Stomach (tissue), 9 donors: ENCODE data around the gene RSRC2. TPM values are rescaled to one million over a fixed set of nuclear protein-coding genes. Genes with fewer than 3 reads are reported as not detected.

ENCODE experiments used
- DNase-seq, 2 donors: peaks; one replicate each; pipeline versions ENCODE4 v3.0.0 to v3.0.0-alpha.2; 2013 to 2019
- H3K27ac ChIP-seq, 5 donors: fragments of 200-600 bp in 4 of 5; sonication (generic) in 4 of 5; one replicate each; pipeline ENCODE4 v1.5.1; 2013 to 2019; ENCODE audit warnings: mild to moderate bottlenecking in 1 of 5, moderate library complexity in 1 of 5
- H3K27me3 ChIP-seq, 3 donors: fragments of 200-600 bp; sonication (generic); one replicate each; pipeline ENCODE4 v1.5.1; 2017 to 2019; ENCODE audit warnings: mixed run types in 1 of 3
- H3K36me3 ChIP-seq, 4 donors: fragments of 200-600 bp; sonication (generic); 1 replicate in 3 of 4; 2 replicates in 1 of 4; pipeline ENCODE4 v1.5.1; 2016 to 2019
- H3K4me1 ChIP-seq, 4 donors: fragments of 200-600 bp; sonication (generic); one replicate each; pipeline ENCODE4 v1.5.1; 2016 to 2019
- H3K4me3 ChIP-seq, 4 donors: fragments of 200-600 bp; sonication (generic) in 3 of 4; one replicate each; pipeline ENCODE4 v1.5.1; 2016 to 2019; ENCODE audit warnings: mild to moderate bottlenecking in 1 of 4
- H3K9me3 ChIP-seq, 4 donors: fragments of 200-600 bp; sonication (generic); one replicate each; pipeline ENCODE4 v1.5.1; 2016 to 2019
- EP300 ChIP-seq: sonication (generic); formaldehyde crosslinking; IDR thresholded peaks from one replicate; pipeline ENCODE4 v1.6.1; 2017; ENCODE audit warnings: antibody characterized with exemption
- POLR2A ChIP-seq, 4 donors: fragments of 450-650 bp; IDR thresholded peaks; one replicate each; pipeline ENCODE4 v1.6.1; 2016; ENCODE audit warnings: antibody characterized with exemption in 4 of 4, control low read depth in 2 of 4, mild to moderate bottlenecking in 1 of 4, moderate library complexity in 1 of 4
- POLR2AphosphoS5 ChIP-seq, 3 donors: sonication (generic); formaldehyde crosslinking; IDR thresholded peaks; one replicate each; pipeline ENCODE4 v1.6.1; 2016; ENCODE audit warnings: antibody characterized with exemption in 3 of 3
- WGBS, 5 donors: extraction: QIAGEN DNeasy Blood & Tissue Kit in 3 of 5; methylation state at CpG; one replicate each; pipeline versions ENCODE4 v1.1.5 to v1.1.7; 2013 to 2018; 5-methylcytosine and 5-hydroxymethylcytosine counted together
- intact Hi-C: fragments of 100-400 bp; cut with DNase I; formaldehyde crosslinking; loops from one replicate; pipeline ENCODE4 v1.15.1; 2023; ENCODE audit warnings: low total_unique reads
- polyA plus RNA-seq, 3 donors: library from polyadenylated mRNA; stranded (reverse); fragments of 200-250 nt; gene quantifications; one replicate each; pipeline ENCODE4 v1.2.3, GENCODE V29; 2013
- total RNA-seq, 5 donors: library from RNA; depleted of rRNA; stranded (reverse); fragments of >200 nt; gene quantifications; one replicate each; pipeline versions ENCODE4 v1.1.0 to v1.2.3, GENCODE V29; 2014 to 2016
- TF ChIP-seq, protein P1 (sequence below), 7 experiments: fragments of 450-650 bp in 4 of 7; fragments of 200-600 bp in 3 of 7; sonication (generic) in 3 of 7; IDR thresholded peaks; one replicate each; pipeline ENCODE4 v1.5.1; 2016 to 2019; ENCODE audit warnings: antibody characterized with exemption in 7 of 7, control low read depth in 2 of 7, mild to moderate bottlenecking in 1 of 7
- donor health status: healthy with polysubstance abuse.
- donor health status: Bipolar disorder and iron deficiency.
- donor health status: healthy.

The RSRC2 gene
- total and polyA plus RNA-seq, 8 donors = 28.0 to 234 (median 55.2) TPM

DNA sequence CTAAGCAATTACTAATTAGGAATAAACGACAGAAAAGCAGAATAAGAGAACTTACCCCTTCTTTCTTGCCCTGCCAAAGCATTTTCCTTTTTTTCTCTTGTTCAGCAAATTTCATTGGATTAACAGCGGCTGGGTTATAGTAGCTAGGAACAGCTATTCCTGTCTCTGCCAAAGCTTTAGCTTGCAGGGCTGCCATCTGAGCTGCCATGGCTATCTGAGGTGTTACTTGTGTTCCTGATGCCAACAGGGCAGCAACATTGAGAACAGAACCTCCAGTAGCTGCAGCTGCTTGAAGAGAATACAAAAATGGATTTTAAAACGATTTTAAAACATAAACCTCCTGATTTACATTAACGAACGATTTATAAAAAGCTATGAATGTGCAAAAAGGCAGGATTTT, 18.6 kb downstream of the RSRC2 start:
- Histone ChIP-seq H3K27ac (no peak overlapping the region), H3K4me1 (no peaks in the 10 kb centered on the region), H3K4me3 (no peak overlapping the region), H3K36me3 (peaks cover 84 to 100% (median 100%) of the 10 kb centered on the region in 4 donors), H3K9me3 (no peaks in the 10 kb centered on the region), H3K27me3 (no peaks in the 10 kb centered on the region)
- 91 to 95% (median 94%) methylated on average over 5 of the region's 5 CpGs for WGBS, 5 donors
- TF ChIP-seq EP300 = no peak
- intact Hi-C loops = no loop called here
- DNase-seq = no peak

DNA sequence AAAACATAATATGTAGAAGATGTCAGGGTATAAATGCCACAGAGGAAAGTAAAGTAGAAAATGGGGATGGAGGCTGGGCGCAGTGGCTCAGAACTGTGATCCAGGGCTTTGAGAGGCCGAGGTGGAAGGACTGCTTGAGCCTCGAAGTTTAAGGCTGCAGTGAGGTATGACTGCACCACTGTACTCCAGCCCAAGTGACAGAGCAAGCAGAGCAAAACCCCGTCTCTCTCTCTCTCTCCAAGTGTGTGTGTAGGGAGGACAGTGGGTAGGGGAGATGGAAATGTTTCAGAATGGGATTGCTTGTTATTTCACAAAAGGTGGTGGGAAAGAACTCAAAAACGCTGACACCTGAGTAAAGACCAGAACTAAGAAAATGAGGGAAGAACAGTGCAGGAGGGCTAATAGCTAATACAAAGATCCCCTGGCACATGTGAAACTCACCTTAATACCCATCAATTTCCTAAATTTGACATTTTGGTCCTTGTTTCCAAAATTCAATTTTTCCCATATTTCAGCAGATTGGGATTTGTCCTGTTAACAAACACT, 20.3 kb downstream of the RSRC2 start:
- 73 to 96% (median 93%) methylated on average over 5 of the region's 5 CpGs for WGBS, 5 donors
- Histone ChIP-seq H3K27me3 (no peaks in the 10 kb centered on the region), H3K9me3 (no peaks in the 10 kb centered on the region), H3K4me1 (peaks cover under 1 to 4% (median 2%) of the 10 kb centered on the region in 4 donors), H3K4me3 (no peak overlapping the region), H3K36me3 (peaks cover 69 to 94% (median 89%) of the 10 kb centered on the region in 4 donors), H3K27ac (no peak overlapping the region)
- intact Hi-C loops = no loop called here
- DNase-seq = no peak
- TF ChIP-seq, protein P1, sequence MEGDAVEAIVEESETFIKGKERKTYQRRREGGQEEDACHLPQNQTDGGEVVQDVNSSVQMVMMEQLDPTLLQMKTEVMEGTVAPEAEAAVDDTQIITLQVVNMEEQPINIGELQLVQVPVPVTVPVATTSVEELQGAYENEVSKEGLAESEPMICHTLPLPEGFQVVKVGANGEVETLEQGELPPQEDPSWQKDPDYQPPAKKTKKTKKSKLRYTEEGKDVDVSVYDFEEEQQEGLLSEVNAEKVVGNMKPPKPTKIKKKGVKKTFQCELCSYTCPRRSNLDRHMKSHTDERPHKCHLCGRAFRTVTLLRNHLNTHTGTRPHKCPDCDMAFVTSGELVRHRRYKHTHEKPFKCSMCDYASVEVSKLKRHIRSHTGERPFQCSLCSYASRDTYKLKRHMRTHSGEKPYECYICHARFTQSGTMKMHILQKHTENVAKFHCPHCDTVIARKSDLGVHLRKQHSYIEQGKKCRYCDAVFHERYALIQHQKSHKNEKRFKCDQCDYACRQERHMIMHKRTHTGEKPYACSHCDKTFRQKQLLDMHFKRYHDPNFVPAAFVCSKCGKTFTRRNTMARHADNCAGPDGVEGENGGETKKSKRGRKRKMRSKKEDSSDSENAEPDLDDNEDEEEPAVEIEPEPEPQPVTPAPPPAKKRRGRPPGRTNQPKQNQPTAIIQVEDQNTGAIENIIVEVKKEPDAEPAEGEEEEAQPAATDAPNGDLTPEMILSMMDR (IDR thresholded peaks at IDR 0.05) = no peak
- no peak for TF ChIP-seq EP300
- no peak for TF ChIP-seq POLR2A (IDR thresholded peaks at IDR 0.05)
- TF ChIP-seq POLR2AphosphoS5 (IDR thresholded peaks at IDR 0.05) = no peak

DNA sequence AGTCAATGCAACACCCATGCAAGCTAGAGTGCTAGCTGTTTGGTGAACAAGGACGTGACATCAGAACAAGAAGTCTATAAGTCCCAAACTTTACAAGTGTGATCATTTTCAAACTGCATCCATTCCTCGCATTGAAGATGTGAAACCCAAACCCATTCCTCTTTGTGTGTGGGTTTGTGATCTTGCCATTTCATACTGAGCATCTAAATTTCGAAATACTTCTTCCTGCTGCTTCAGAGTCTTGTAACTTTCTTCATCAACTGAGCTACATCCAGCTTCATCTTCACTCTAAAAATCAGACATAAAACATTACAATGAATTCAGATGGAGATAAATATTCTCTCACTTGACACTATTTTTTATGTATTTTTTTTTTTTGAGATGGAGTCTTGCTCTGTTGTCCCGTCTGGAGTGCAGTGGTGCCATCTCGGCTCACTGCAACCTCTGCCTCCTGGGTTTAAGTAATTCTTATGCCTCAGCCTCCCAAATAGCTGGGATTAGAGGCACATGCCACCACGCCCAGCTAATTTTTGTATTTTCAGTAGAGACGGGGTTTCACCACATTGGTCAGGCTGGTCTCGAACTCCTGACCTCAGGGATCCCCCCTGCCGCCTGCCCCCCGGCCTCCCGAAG, 21.2 kb downstream of the RSRC2 start:
- TF ChIP-seq POLR2A (IDR thresholded peaks at IDR 0.05) (no peak), EP300 (no peak), POLR2AphosphoS5 (IDR thresholded peaks at IDR 0.05) (no peak)
- TF ChIP-seq, protein P1 (IDR thresholded peaks at IDR 0.05) = no peak
- no peak for DNase-seq
- WGBS, 5 donors = 82 to 96% (median 89%) methylated on average over 11 of the region's 11 CpGs
- Histone ChIP-seq H3K36me3 (peaks cover 62 to 85% (median 79%) of the 10 kb centered on the region in 4 donors), H3K4me3 (no peak overlapping the region), H3K9me3 (no peaks in the 10 kb centered on the region), H3K27me3 (no peaks in the 10 kb centered on the region), H3K27ac (no peak overlapping the region), H3K4me1 (peaks cover 5 to 10% (median 8%) of the 10 kb centered on the region in 4 donors)
- intact Hi-C loops = no loop called here

DNA sequence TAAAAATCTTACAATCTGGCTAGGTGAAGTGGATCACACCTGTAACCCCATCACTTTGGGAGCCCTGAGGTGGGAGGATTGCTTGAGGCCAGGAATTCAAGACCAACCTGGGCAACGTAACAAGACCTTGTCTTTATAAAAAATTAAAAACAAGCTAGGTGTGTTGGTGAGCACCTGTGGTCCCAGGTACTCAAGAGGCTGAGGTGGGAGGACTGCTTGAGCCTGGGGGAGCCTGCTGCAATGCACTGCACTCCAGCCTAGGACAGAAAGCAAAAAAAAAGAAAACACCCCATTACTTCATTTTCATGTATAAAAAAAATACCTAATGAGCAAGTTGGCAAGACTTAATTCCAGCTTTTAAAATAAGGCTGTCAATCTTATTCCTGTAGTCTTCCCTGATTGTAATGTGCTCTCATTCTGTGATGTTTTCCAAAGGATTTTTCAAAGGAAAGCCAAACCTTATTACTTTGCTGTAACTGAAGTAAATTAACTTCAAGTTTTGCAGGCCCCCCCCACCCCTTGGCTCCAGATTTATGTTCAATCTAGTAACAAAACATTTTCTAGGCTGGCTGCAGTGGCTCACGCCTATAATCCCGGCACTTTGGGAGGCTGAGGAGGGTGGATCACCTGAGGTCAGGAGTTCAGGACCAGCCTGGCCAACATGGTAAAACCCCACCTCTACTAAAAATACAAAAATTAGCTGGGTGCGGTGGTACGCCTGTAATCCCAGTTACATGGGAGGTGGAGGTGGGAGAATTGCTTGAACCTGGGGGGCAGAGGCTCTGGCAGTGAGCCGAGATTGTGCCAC, 22.7 kb downstream of the RSRC2 start:
- no peak for DNase-seq
- no peak for TF ChIP-seq EP300
- TF ChIP-seq, protein P1 (IDR thresholded peaks at IDR 0.05) = no peak
- TF ChIP-seq POLR2A (IDR thresholded peaks at IDR 0.05) = no peak
- no peak for TF ChIP-seq POLR2AphosphoS5 (IDR thresholded peaks at IDR 0.05)
- H3K36me3 ChIP-seq = peaks cover 46 to 70% (median 64%) of the 10 kb centered on the region in 4 donors
- H3K4me1 ChIP-seq = peaks cover 12 to 17% (median 15%) of the 10 kb centered on the region in 4 donors
- intact Hi-C loops = no loop called here
- no peak overlapping the region for H3K27ac ChIP-seq
- 71 to 79% (median 76%) methylated on average over 6 of the region's 6 CpGs for WGBS, 5 donors
- H3K4me3 ChIP-seq = no peak overlapping the region
- H3K9me3 ChIP-seq = no peaks in the 10 kb centered on the region
- no peaks in the 10 kb centered on the region for H3K27me3 ChIP-seq
